Ovary (tissue), 3 donors: Measurements from ENCODE around the gene GDF2.

ENCODE experiments used
- EP300 ChIP-seq: sonication (generic); formaldehyde crosslinking; IDR thresholded peaks from one replicate; pipeline ENCODE4 v1.6.1; 2017; ENCODE audit warnings: antibody characterized with exemption
- POLR2A ChIP-seq: fragments of 450-650 bp; IDR thresholded peaks from one replicate; pipeline ENCODE4 v1.6.1; 2017; ENCODE audit warnings: antibody characterized with exemption, mild to moderate bottlenecking, moderate library complexity
- TF ChIP-seq, protein P1 (sequence below), 3 donors: fragments of 450-650 bp in 2 of 3; fragments of 200-600 bp in 1 of 3; IDR thresholded peaks; one replicate each; pipeline versions ENCODE4 v1.5.1 to v1.8.0; 2016 to 2022; ENCODE audit warnings: antibody characterized with exemption in 3 of 3, mild to moderate bottlenecking in 1 of 3
- donor health status: DM: no; HTN: no; CAD: no.

DNA sequence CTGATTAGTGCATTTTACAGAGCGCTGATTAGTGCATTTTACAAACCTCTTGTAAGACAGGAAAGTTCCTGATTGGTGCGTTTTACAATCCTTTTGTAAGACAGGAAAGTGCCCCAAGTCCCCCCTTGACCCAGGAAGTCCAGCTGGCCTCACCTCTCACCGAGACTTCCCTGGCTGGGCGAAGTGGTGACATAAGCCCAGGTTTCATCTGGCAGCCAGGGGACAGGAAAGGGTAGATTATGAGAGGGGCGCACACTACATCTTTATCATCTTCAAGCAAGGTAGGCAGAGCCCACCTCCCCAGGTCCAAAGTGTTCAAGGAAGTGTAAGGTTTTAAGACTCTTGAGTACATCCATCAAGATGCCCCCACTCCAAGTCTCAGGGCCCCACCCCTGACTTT, 27.8 kb upstream of the GDF2 start:
- TF ChIP-seq, protein P1, sequence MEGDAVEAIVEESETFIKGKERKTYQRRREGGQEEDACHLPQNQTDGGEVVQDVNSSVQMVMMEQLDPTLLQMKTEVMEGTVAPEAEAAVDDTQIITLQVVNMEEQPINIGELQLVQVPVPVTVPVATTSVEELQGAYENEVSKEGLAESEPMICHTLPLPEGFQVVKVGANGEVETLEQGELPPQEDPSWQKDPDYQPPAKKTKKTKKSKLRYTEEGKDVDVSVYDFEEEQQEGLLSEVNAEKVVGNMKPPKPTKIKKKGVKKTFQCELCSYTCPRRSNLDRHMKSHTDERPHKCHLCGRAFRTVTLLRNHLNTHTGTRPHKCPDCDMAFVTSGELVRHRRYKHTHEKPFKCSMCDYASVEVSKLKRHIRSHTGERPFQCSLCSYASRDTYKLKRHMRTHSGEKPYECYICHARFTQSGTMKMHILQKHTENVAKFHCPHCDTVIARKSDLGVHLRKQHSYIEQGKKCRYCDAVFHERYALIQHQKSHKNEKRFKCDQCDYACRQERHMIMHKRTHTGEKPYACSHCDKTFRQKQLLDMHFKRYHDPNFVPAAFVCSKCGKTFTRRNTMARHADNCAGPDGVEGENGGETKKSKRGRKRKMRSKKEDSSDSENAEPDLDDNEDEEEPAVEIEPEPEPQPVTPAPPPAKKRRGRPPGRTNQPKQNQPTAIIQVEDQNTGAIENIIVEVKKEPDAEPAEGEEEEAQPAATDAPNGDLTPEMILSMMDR (IDR thresholded peaks at IDR 0.05), result no peak
- no peak for TF ChIP-seq POLR2A
- TF ChIP-seq EP300, result no peak
